ENCODE results near the gene PHF12.

- no peak for TF ChIP-seq POLR2AphosphoS5 (IDR thresholded peaks at IDR 0.05; ENCODE audit: low read depth, low read length)
- TF ChIP-seq TAF1 (IDR thresholded peaks at IDR 0.05; ENCODE audit: low read depth, low read length) = no peak
- TF ChIP-seq POLR2A (IDR thresholded peaks at IDR 0.05; ENCODE audit: low read depth, low read length) = no peak
- TF ChIP-seq POU2F2 (IDR thresholded peaks at IDR 0.05; ENCODE audit: low read depth, low read length) = no peak
- no peak for TF ChIP-seq PAX5 (IDR thresholded peaks at IDR 0.05; ENCODE audit: insufficient read depth, low read length, severe bottlenecking)
- no peak for TF ChIP-seq SPI1 (IDR thresholded peaks at IDR 0.05; ENCODE audit: low read depth, low read length)
These were observed 8.4 kb downstream of the PHF12 start for GRCh38 chr17:28942925-28943324.
